H1 (cell line): Measurements from ENCODE around the gene SMCHD1. TPM values are rescaled to one million over a fixed set of nuclear protein-coding genes. Genes with fewer than 3 reads are reported as not detected.

Experiments used
- BACH1 ChIP-seq: IDR thresholded peaks from 2 replicates; pipeline ENCODE4 v1.6.1; 2012; ENCODE audit warnings: low read length, improper control_type of control experiment
- CEBPB ChIP-seq: IDR thresholded peaks from 2 replicates; pipeline ENCODE4 v1.6.1; 2012; ENCODE audit warnings: low read depth, low read length
- CHD1 ChIP-seq: IDR thresholded peaks from 2 replicates; pipeline ENCODE4 v1.6.1; 2012; ENCODE audit warnings: low read depth, low read length, improper control_type of control experiment
- CHD2 ChIP-seq: IDR thresholded peaks from 2 replicates; pipeline ENCODE4 v1.6.1; 2012; ENCODE audit warnings: low read length, improper control_type of control experiment
- EGR1 ChIP-seq: IDR thresholded peaks from 2 replicates; pipeline ENCODE4 v1.6.1; 2011; ENCODE audit warnings: low read depth, low read length, borderline replicate concordance
- EP300 ChIP-seq, 2 experiments: IDR thresholded peaks; 1 replicate in 1 of 2; 2 replicates in 1 of 2; pipeline ENCODE4 v1.6.1; 2011 to 2012; ENCODE audit warnings: low read depth in 2 of 2, low read length in 2 of 2, mild to moderate bottlenecking in 2 of 2, borderline replicate concordance in 1 of 2, inconsistent platforms in 1 of 2, moderate library complexity in 1 of 2
- EZH2 ChIP-seq: fragments of 200-600 bp; sonication (generic); IDR thresholded peaks from 2 replicates; pipeline ENCODE4 v1.7.1; 2012; ENCODE audit warnings: low read depth, mild to moderate bottlenecking, moderate library complexity, low read length, inconsistent platforms; ENCODE audit not compliant: severe bottlenecking
- POLR2A ChIP-seq, 2 experiments: IDR thresholded peaks; 1 replicate in 1 of 2; 2 replicates in 1 of 2; pipeline ENCODE4 v1.6.1; 2011; ENCODE audit warnings: low read depth in 2 of 2, low read length in 2 of 2, mild to moderate bottlenecking in 2 of 2; ENCODE audit errors: control extremely low read depth in 1 of 2
- RAD21 ChIP-seq, 2 experiments: IDR thresholded peaks in 1 of 2; conservative IDR thresholded peaks in 1 of 2; 2 replicates each; pipeline ENCODE4 v1.6.1; 2011; ENCODE audit warnings: low read depth in 2 of 2, low read length in 2 of 2, improper control_type of control experiment in 1 of 2, inconsistent platforms in 1 of 2, mild to moderate bottlenecking in 1 of 2, moderate library complexity in 1 of 2
- SP4 ChIP-seq: IDR thresholded peaks from 2 replicates; pipeline ENCODE4 v1.6.1; 2012; ENCODE audit warnings: low read length, inconsistent platforms
- TAF7 ChIP-seq: optimal IDR thresholded peaks from 2 replicates; pipeline ENCODE3; 2011; ENCODE audit warnings: low read depth, mild to moderate bottlenecking, inconsistent platforms, low read length, moderate library complexity, borderline replicate concordance
- YY1 ChIP-seq: IDR thresholded peaks from 2 replicates; pipeline ENCODE4 v1.6.1; 2011; ENCODE audit warnings: low read depth, mild to moderate bottlenecking, low read length
- polyA plus RNA-seq, 7 experiments: library from polyadenylated mRNA; depleted of rRNA in 3 of 7; stranded (reverse) in 5 of 7; unstranded in 2 of 7; fragments of >200 nt in 5 of 7; fragments of 200-250 nt in 2 of 7; gene quantifications; 1 replicate in 5 of 7; 2 replicates in 1 of 7; 4 replicates in 1 of 7; pipeline versions ENCODE4 v1.2.1 to v1.2.3, GENCODE V29; 2011 to 2013; ENCODE audit warnings: missing spikeins in 2 of 7, mixed read lengths in 2 of 7
- total RNA-seq: library from RNA; stranded (reverse); fragmentation: NEBNext Ultra II Directional; extraction: Animal tissue kit (Norgen Biotek cat#: 25700); gene quantifications from 2 replicates; pipeline ENCODE4 v1.2.1, GENCODE V29; 2021
- TF ChIP-seq, protein P1 (sequence below): fragments of 300-600 bp; sonication (generic); IDR thresholded peaks from 2 replicates; pipeline ENCODE4 v1.7.1; 2012; ENCODE audit warnings: low read length, moderate library complexity, mild to moderate bottlenecking, inconsistent platforms; ENCODE audit not compliant: insufficient replicate concordance

The SMCHD1 gene
- total and polyA plus RNA-seq, 2 of the 8 experiments (the other 6 are each of a cell fraction or from before 2014, with no cell fraction given): 9.3 to 32.0 TPM

DNA sequence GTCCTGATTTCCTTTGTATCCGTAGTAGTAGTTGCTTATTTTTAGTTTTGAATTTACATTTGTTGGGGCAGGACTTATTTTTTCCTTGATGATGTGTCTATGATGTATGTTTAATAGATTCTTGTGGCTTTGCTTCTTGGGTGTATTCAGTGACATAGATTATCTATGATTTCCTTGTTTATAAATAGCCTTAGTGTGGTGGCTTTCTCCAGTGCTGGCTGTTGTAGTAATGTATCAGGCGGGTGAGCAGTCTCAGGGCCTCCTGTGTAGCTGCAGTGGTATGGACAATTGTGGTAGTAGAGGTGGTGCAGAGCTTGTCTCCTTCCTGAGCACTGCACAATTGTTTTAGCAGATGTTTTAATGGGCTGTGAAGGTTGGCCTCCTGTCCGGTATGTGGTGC lies 60.5 kb downstream of the SMCHD1 start (continued):
- TF ChIP-seq, protein P1, sequence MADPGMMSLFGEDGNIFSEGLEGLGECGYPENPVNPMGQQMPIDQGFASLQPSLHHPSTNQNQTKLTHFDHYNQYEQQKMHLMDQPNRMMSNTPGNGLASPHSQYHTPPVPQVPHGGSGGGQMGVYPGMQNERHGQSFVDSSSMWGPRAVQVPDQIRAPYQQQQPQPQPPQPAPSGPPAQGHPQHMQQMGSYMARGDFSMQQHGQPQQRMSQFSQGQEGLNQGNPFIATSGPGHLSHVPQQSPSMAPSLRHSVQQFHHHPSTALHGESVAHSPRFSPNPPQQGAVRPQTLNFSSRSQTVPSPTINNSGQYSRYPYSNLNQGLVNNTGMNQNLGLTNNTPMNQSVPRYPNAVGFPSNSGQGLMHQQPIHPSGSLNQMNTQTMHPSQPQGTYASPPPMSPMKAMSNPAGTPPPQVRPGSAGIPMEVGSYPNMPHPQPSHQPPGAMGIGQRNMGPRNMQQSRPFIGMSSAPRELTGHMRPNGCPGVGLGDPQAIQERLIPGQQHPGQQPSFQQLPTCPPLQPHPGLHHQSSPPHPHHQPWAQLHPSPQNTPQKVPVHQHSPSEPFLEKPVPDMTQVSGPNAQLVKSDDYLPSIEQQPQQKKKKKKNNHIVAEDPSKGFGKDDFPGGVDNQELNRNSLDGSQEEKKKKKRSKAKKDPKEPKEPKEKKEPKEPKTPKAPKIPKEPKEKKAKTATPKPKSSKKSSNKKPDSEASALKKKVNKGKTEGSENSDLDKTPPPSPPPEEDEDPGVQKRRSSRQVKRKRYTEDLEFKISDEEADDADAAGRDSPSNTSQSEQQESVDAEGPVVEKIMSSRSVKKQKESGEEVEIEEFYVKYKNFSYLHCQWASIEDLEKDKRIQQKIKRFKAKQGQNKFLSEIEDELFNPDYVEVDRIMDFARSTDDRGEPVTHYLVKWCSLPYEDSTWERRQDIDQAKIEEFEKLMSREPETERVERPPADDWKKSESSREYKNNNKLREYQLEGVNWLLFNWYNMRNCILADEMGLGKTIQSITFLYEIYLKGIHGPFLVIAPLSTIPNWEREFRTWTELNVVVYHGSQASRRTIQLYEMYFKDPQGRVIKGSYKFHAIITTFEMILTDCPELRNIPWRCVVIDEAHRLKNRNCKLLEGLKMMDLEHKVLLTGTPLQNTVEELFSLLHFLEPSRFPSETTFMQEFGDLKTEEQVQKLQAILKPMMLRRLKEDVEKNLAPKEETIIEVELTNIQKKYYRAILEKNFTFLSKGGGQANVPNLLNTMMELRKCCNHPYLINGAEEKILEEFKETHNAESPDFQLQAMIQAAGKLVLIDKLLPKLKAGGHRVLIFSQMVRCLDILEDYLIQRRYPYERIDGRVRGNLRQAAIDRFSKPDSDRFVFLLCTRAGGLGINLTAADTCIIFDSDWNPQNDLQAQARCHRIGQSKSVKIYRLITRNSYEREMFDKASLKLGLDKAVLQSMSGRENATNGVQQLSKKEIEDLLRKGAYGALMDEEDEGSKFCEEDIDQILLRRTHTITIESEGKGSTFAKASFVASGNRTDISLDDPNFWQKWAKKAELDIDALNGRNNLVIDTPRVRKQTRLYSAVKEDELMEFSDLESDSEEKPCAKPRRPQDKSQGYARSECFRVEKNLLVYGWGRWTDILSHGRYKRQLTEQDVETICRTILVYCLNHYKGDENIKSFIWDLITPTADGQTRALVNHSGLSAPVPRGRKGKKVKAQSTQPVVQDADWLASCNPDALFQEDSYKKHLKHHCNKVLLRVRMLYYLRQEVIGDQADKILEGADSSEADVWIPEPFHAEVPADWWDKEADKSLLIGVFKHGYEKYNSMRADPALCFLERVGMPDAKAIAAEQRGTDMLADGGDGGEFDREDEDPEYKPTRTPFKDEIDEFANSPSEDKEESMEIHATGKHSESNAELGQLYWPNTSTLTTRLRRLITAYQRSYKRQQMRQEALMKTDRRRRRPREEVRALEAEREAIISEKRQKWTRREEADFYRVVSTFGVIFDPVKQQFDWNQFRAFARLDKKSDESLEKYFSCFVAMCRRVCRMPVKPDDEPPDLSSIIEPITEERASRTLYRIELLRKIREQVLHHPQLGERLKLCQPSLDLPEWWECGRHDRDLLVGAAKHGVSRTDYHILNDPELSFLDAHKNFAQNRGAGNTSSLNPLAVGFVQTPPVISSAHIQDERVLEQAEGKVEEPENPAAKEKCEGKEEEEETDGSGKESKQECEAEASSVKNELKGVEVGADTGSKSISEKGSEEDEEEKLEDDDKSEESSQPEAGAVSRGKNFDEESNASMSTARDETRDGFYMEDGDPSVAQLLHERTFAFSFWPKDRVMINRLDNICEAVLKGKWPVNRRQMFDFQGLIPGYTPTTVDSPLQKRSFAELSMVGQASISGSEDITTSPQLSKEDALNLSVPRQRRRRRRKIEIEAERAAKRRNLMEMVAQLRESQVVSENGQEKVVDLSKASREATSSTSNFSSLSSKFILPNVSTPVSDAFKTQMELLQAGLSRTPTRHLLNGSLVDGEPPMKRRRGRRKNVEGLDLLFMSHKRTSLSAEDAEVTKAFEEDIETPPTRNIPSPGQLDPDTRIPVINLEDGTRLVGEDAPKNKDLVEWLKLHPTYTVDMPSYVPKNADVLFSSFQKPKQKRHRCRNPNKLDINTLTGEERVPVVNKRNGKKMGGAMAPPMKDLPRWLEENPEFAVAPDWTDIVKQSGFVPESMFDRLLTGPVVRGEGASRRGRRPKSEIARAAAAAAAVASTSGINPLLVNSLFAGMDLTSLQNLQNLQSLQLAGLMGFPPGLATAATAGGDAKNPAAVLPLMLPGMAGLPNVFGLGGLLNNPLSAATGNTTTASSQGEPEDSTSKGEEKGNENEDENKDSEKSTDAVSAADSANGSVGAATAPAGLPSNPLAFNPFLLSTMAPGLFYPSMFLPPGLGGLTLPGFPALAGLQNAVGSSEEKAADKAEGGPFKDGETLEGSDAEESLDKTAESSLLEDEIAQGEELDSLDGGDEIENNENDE: no peak
- TF ChIP-seq CHD2 (no peak), SP4 (no peak), POLR2A (IDR thresholded peaks at IDR 0.05; ENCODE audit: control extremely low read depth in 1 of 2, low read depth in 2 of 2, low read length in 2 of 2) (no peak), EP300 (IDR thresholded peaks at IDR 0.05; ENCODE audit: borderline replicate concordance in 1 of 2, low read depth in 2 of 2, low read length in 2 of 2) (no peak), EZH2 (no peak), RAD21 (IDR thresholded peaks at IDR 0.05 in 1 of 2, conservative IDR thresholded peaks at IDR 0.05 in 1 of 2; ENCODE audit: low read depth in 2 of 2, low read length in 2 of 2) (no peak), EGR1 (no peak), BACH1 (no peak), TAF7 (no peak), CHD1 (no peak), YY1 (no peak), CEBPB (no peak)
